ENCODE results near the gene FRMD4A.
A peak's percentile ranks its signal among the peaks of the same experiment; 100 is the strongest.
"Not testable (repeated sequence)": the region's sequence is repeated elsewhere in the genome, so short reads cannot be mapped to it uniquely, and the experiment has no call there.

Gene FRMD4A

GRCh38 chr10:13790196-13790595 lies 540.5 kb downstream of the FRMD4A start:
- H3K4me3 ChIP-seq (ENCODE audit: low read length): no peak overlapping the region
- TF ChIP-seq, protein P1, sequence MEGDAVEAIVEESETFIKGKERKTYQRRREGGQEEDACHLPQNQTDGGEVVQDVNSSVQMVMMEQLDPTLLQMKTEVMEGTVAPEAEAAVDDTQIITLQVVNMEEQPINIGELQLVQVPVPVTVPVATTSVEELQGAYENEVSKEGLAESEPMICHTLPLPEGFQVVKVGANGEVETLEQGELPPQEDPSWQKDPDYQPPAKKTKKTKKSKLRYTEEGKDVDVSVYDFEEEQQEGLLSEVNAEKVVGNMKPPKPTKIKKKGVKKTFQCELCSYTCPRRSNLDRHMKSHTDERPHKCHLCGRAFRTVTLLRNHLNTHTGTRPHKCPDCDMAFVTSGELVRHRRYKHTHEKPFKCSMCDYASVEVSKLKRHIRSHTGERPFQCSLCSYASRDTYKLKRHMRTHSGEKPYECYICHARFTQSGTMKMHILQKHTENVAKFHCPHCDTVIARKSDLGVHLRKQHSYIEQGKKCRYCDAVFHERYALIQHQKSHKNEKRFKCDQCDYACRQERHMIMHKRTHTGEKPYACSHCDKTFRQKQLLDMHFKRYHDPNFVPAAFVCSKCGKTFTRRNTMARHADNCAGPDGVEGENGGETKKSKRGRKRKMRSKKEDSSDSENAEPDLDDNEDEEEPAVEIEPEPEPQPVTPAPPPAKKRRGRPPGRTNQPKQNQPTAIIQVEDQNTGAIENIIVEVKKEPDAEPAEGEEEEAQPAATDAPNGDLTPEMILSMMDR (IDR thresholded peaks at IDR 0.05; ENCODE audit: insufficient read depth, low read depth, low read length, missing control alignments): no peak
- DNase-seq (ENCODE audit: low read depth): no peak

- no peak overlapping the region for H3K4me3 ChIP-seq (ENCODE audit: low read length)
- no peak for DNase-seq (ENCODE audit: low read depth)
- TF ChIP-seq, protein P1 (IDR thresholded peaks at IDR 0.05; ENCODE audit: insufficient read depth, low read depth, low read length, missing control alignments): no peak
Observed at GRCh38 chr10:13789448-13789829, 541.3 kb downstream of the FRMD4A start.

- DNase-seq (ENCODE audit: low read depth): no peak
- H3K4me3 ChIP-seq (ENCODE audit: low read length): no peak overlapping the region
- TF ChIP-seq, protein P1 (IDR thresholded peaks at IDR 0.05; ENCODE audit: insufficient read depth, low read depth, low read length, missing control alignments): no peak
Observed at GRCh38 chr10:13788711-13789447, 541.8 kb downstream of the FRMD4A start.

GRCh38 chr10:13788320-13788600 lies 542.5 kb downstream of the FRMD4A start:
- DNase-seq (ENCODE audit: low read depth): no peak
- TF ChIP-seq, protein P1 (IDR thresholded peaks at IDR 0.05; ENCODE audit: insufficient read depth, low read depth, low read length, missing control alignments): no peak
- no peak overlapping the region for H3K4me3 ChIP-seq (ENCODE audit: low read length)

- peak; percentile 91 for DNase-seq (ENCODE audit: low read depth)
- H3K4me3 ChIP-seq (ENCODE audit: low read length): no peak overlapping the region
- TF ChIP-seq, protein P1 (IDR thresholded peaks at IDR 0.05; ENCODE audit: insufficient read depth, low read depth, low read length, missing control alignments): no peak
Observed at GRCh38 chr10:13787015-13787421, 543.7 kb downstream of the FRMD4A start.

GRCh38 chr10:13784067-13784466 lies 546.7 kb downstream of the FRMD4A start:
- H3K4me3 ChIP-seq (ENCODE audit: low read length): no peak overlapping the region
- peak; percentile 41 for DNase-seq (ENCODE audit: low read depth)
- TF ChIP-seq, protein P1 (IDR thresholded peaks at IDR 0.05; ENCODE audit: insufficient read depth, low read depth, low read length, missing control alignments): peak; percentile 37

GRCh38 chr10:13779748-13780147 lies 551.0 kb downstream of the FRMD4A start:
- TF ChIP-seq, protein P1 (IDR thresholded peaks at IDR 0.05; ENCODE audit: insufficient read depth, low read depth, low read length, missing control alignments): no peak
- no peak for DNase-seq (ENCODE audit: low read depth)

DNA sequence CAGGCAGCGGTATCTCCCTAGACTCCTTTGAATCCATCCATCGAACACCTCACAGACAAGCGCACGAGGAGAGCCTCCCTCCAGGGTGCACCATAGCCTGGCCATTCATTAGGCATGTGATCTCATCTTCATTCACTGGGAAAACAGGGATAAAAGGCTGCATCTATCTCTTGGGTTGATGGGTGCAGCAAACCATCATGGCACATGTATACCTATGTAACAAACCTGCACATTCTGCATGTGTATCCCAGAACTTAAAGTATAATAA lies 552.1 kb downstream of the FRMD4A start:
- DNase-seq (ENCODE audit: low read depth); H3K4me3 ChIP-seq (ENCODE audit: low read length): not testable (repeated sequence)

More at GRCh38 chr10:13779748-13780147, 551.0 kb downstream of the FRMD4A start:
- no peak overlapping the region for H3K4me3 ChIP-seq (ENCODE audit: low read length)

All from epithelial cell of esophagus (primary cell).